Neural progenitor cell (in vitro differentiated cells): ENCODE data around the gene DHX35.

ENCODE experiments used
- CTCF ChIP-seq: fragments of 200-600 bp; sonication (generic); IDR thresholded peaks from 2 replicates; pipeline ENCODE4 v1.5.1; 2017; ENCODE audit warnings: antibody characterized with exemption, mild to moderate bottlenecking
- EZH2 ChIP-seq: fragments of 200-600 bp; sonication (generic); IDR thresholded peaks from 2 replicates; pipeline ENCODE4 v1.6.1; 2017; ENCODE audit warnings: antibody characterized with exemption, mild to moderate bottlenecking, moderate library complexity
- EZH2phosphoT487 ChIP-seq: fragments of 200-600 bp; sonication (generic); IDR thresholded peaks from 2 replicates; pipeline ENCODE4 v1.6.1; 2017; ENCODE audit warnings: antibody characterized with exemption

GRCh38 chr20:38957235-38957876, 4.8 kb upstream of the DHX35 start:
- no peak for TF ChIP-seq CTCF
- no peak for TF ChIP-seq EZH2
- no peak for TF ChIP-seq EZH2phosphoT487
